Brain microvascular endothelial cell (primary cell): ENCODE measurements around the gene RALGAPA2.

Experiments
- DNase-seq: peaks from one replicate; pipeline ENCODE4 v3.0.0-alpha.2; 2020
- H3K27ac ChIP-seq: fragments of 250-450 bp; sonication (Bioruptor Pico); 2 replicates; pipeline ENCODE4 v1.5.1; 2020; ENCODE audit warnings: mild to moderate bottlenecking, moderate library complexity
- H3K27me3 ChIP-seq: fragments of 250-450 bp; sonication (Bioruptor Pico); replicated peaks from 2 replicates; pipeline ENCODE4 v1.5.1; 2020; ENCODE audit warnings: mild to moderate bottlenecking
- H3K36me3 ChIP-seq: fragments of 250-450 bp; sonication (Bioruptor Pico); replicated peaks from 2 replicates; pipeline ENCODE4 v1.5.1; 2020; ENCODE audit warnings: mild to moderate bottlenecking
- H3K4me3 ChIP-seq: 2 replicates; pipeline ENCODE4 v1.5.1; 2011; ENCODE audit warnings: low read depth, mild to moderate bottlenecking, control low read depth, low read length, moderate library complexity
- in situ Hi-C: cut with HindIII; loops from 2 replicates; pipeline ENCODE4 v1.10.0; 2017; ENCODE audit warnings: low sequenced_read_pairs, low pct_ligation_motif_present
- TF ChIP-seq, protein P1 (sequence below): IDR thresholded peaks from 2 replicates; pipeline ENCODE4 v1.5.1; 2011; ENCODE audit warnings: low read depth, mild to moderate bottlenecking, moderate library complexity, low read length, control low read depth, inconsistent platforms; ENCODE audit errors: missing control alignments

Gene RALGAPA2

DNA sequence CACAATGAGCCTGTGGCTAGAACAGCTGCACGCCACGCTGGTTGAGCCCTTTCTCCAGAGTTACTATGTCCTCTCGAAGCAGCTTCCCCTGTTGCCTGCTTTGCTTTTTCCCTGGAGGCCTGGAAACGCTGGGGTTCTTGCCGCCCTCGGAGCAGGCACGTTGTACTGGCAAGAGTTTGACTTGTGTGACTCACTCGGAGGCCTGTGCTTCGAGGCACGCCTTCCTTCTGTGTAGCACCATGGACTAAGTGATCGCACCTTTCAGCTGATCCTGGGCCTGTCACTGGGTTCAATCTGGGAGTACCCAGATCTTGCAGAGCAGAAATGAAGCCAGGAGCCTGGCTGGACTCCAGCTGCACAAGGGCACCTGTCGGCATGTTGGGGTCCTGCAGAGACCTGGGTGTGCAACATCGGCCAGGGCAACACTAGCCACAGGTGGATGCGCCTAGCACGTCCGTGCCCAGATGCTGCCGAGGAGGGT, 339.3 kb downstream of the RALGAPA2 start:
- TF ChIP-seq, protein P1, sequence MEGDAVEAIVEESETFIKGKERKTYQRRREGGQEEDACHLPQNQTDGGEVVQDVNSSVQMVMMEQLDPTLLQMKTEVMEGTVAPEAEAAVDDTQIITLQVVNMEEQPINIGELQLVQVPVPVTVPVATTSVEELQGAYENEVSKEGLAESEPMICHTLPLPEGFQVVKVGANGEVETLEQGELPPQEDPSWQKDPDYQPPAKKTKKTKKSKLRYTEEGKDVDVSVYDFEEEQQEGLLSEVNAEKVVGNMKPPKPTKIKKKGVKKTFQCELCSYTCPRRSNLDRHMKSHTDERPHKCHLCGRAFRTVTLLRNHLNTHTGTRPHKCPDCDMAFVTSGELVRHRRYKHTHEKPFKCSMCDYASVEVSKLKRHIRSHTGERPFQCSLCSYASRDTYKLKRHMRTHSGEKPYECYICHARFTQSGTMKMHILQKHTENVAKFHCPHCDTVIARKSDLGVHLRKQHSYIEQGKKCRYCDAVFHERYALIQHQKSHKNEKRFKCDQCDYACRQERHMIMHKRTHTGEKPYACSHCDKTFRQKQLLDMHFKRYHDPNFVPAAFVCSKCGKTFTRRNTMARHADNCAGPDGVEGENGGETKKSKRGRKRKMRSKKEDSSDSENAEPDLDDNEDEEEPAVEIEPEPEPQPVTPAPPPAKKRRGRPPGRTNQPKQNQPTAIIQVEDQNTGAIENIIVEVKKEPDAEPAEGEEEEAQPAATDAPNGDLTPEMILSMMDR = no peak

DNA sequence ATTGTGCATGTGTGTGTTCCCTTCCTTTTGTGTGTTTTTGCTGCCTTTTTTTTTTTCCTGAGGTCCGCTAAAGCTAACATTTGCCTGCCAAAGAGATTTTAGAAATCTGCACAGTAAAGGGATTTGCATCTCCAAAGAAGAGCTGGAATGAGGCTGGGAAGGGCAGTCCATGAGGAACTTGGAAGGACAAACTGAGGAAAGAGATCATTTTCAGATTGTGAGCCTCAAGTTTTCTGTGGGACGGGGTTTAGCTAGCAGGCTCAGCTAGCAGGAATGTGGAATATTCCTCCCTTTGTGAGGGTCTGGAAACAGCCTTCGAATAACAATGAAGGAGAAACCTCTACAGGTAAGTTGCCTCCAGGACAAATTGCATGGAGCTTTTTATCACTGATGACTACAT, 340.8 kb downstream of the RALGAPA2 start:
- Histone ChIP-seq H3K27me3 (peaks cover 65% of the 10 kb centered on the region), H3K4me3 (no peak overlapping the region), H3K27ac (no peak overlapping the region), H3K36me3 (no peaks in the 10 kb centered on the region)
- TF ChIP-seq, protein P1 = no peak
- DNase-seq = no peak
- in situ Hi-C loops = no loop called here

More for the DNA sequence above, 339.3 kb downstream of the RALGAPA2 start:
- Histone ChIP-seq H3K36me3 (no peaks in the 10 kb centered on the region), H3K4me3 (no peak overlapping the region), H3K27ac (no peak overlapping the region), H3K27me3 (peaks cover 52% of the 10 kb centered on the region)
- in situ Hi-C loops = no loop called here
- no peak for DNase-seq

DNA sequence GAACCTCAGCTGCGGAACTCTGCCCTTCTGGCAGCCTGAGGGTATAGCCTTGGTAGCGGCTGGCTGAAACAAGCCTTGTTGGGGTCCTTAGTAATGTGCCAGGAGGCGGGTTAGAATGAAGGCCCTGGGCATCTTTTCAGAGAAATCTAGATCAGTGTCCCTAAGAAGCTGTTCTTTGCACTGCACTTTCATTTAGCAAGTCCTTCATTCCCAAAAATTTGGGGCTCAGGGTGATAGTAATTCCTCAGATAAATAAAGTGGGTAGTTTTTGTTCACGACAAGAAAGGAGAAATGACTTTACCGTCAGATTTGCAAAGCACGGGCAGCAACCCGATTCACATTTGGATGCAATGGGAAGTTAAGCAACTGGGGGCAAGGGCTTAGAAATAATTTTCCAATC, 341.4 kb downstream of the RALGAPA2 start:
- in situ Hi-C loops = no loop called here
- Histone ChIP-seq H3K27me3 (peaks cover 68% of the 10 kb centered on the region), H3K27ac (no peak overlapping the region), H3K36me3 (no peaks in the 10 kb centered on the region), H3K4me3 (no peak overlapping the region)
- DNase-seq = no peak
- TF ChIP-seq, protein P1 = peak; percentile 1

DNA sequence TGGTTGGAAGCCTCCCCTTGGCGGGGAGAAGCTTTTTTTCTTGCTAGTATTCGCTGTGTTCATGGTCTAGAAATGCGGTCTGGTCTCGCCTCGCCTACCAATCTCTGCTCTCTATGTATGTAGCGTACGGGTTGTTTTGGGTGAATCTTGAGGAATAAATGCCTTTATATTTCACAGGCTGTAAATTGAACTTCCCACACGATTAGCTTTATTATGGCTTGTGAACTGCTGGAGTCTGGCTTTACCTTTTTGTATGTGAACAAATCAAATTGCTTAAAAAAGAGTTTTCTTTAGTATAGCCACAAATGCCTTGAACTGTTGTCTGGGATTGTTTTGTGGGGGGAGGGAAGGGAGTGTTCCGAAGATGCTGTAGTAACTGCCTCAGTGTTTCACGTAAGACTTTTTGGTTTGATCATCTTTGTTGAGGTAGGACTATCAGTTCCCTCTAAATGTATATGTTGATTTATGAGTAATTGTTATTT, 342.3 kb downstream of the RALGAPA2 start:
- Histone ChIP-seq H3K36me3 (no peaks in the 10 kb centered on the region), H3K4me3 (no peak overlapping the region), H3K27ac (no peak overlapping the region), H3K27me3 (peaks cover 75% of the 10 kb centered on the region)
- TF ChIP-seq, protein P1 = no peak
- in situ Hi-C loops = no loop called here
- DNase-seq = no peak

DNA sequence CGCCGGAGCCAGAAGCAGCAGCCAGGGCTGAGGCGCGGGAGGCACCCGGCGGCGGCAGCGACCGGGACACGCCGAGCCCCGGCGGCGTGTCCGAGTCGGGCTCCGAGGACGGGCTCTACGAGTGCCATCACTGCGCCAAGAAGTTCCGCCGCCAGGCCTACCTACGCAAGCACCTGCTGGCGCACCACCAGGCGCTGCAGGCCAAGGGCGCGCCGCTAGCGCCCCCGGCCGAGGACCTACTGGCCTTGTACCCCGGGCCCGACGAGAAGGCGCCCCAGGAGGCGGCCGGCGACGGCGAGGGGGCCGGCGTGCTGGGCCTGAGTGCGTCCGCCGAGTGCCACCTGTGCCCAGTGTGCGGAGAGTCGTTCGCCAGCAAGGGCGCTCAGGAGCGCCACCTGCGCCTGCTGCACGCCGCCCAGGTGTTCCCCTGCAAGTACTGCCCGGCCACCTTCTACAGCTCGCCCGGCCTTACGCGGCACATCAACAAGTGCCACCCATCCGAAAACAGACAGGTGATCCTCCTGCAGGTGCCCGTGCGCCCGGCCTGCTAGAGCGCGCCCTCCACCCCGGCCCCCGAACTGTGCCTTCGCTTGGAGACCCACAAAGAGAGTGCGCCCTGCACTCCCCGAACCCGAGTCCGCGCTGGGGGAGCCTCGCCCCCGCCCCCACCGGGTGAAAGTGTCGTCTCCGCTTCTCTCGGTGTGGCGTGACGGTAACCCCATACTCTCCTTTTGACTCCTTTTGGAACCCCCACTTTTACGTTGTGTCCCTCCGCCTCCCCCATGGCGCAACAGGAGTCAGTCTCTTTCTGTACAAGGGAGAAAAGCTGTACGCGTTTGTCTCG, 343.0 kb downstream of the RALGAPA2 start:
- Histone ChIP-seq H3K27me3 (peaks cover 76% of the 10 kb centered on the region), H3K4me3 (no peak overlapping the region)
- TF ChIP-seq, protein P1 = no peak

More for the DNA sequence above, 343.0 kb downstream of the RALGAPA2 start:
- H3K36me3 ChIP-seq = no peaks in the 10 kb centered on the region
- in situ Hi-C loops = no loop called here
- no peak for DNase-seq
- H3K27ac ChIP-seq = no peak overlapping the region
